ENCODE data around the gene TNFSF8.

Gene TNFSF8

GRCh38 chr9:114930056-114930812 lies at the start of gene TNFSF8:
TSS of gene TNFSF8 (minus strand) at chr9:114930591. CDS start at chr9:114930303, 288 bp downstream.
- peak; percentile 72 for DNase-seq (ENCODE audit: low read depth)

- DNase-seq (ENCODE audit: low read depth) = no peak
These were observed 42.8 kb upstream of the TNFSF8 start for GRCh38 chr9:114973216-114973615.

GRCh38 chr9:114972510-114973136 lies 42.2 kb upstream of the TNFSF8 start:
- no peak for DNase-seq (ENCODE audit: low read depth)

GRCh38 chr9:114969269-114969668 lies 38.9 kb upstream of the TNFSF8 start:
- DNase-seq (ENCODE audit: low read depth) = no peak

GRCh38 chr9:114968671-114969070 lies 38.3 kb upstream of the TNFSF8 start:
- DNase-seq (ENCODE audit: low read depth) = no peak

- no peak for DNase-seq (ENCODE audit: low read depth)
These were observed 35.2 kb upstream of the TNFSF8 start for GRCh38 chr9:114965564-114965963.

GRCh38 chr9:114962809-114963208 lies 32.4 kb upstream of the TNFSF8 start:
- DNase-seq (ENCODE audit: low read depth) = no peak

- no peak for DNase-seq (ENCODE audit: low read depth)
These were observed 29.9 kb upstream of the TNFSF8 start for GRCh38 chr9:114960276-114960675.

- DNase-seq (ENCODE audit: low read depth) = no peak
These were observed 28.4 kb upstream of the TNFSF8 start for GRCh38 chr9:114958844-114959235.

GRCh38 chr9:114958021-114958843 lies 27.8 kb upstream of the TNFSF8 start:
- DNase-seq (ENCODE audit: low read depth) = peak; percentile 1

GRCh38 chr9:114957558-114957957 lies 27.2 kb upstream of the TNFSF8 start:
- no peak for DNase-seq (ENCODE audit: low read depth)

- DNase-seq (ENCODE audit: low read depth) = no peak
These were observed 24.7 kb upstream of the TNFSF8 start for GRCh38 chr9:114954956-114955582.

GRCh38 chr9:114953959-114954358 lies 23.6 kb upstream of the TNFSF8 start:
- DNase-seq (ENCODE audit: low read depth) = no peak

- no peak for DNase-seq (ENCODE audit: low read depth)
These were observed 22.7 kb upstream of the TNFSF8 start for GRCh38 chr9:114953046-114953445.

- no peak for DNase-seq (ENCODE audit: low read depth)
These were observed 20.4 kb upstream of the TNFSF8 start for GRCh38 chr9:114950761-114951160.

- no peak for DNase-seq (ENCODE audit: low read depth)
These were observed 16.7 kb upstream of the TNFSF8 start for GRCh38 chr9:114947058-114947457.

- DNase-seq (ENCODE audit: low read depth) = no peak
These were observed 15.4 kb upstream of the TNFSF8 start for GRCh38 chr9:114945616-114946412.

GRCh38 chr9:114941376-114941775 lies 11.0 kb upstream of the TNFSF8 start:
- DNase-seq (ENCODE audit: low read depth) = no peak

GRCh38 chr9:114938687-114939575 lies 8.5 kb upstream of the TNFSF8 start:
- no peak for DNase-seq (ENCODE audit: low read depth)

GRCh38 chr9:114937516-114937915 lies 7.1 kb upstream of the TNFSF8 start:
- DNase-seq (ENCODE audit: low read depth) = no peak
